GM12874 (cell line): ENCODE measurements around the gene MLLT3.

Experiments
- TF ChIP-seq, protein P1 (sequence below): IDR thresholded peaks from 2 replicates; pipeline ENCODE4 v1.5.1; 2011; ENCODE audit warnings: low read depth, mild to moderate bottlenecking, control low read depth, low read length, moderate library complexity; ENCODE audit not compliant: insufficient read depth

The MLLT3 gene

DNA sequence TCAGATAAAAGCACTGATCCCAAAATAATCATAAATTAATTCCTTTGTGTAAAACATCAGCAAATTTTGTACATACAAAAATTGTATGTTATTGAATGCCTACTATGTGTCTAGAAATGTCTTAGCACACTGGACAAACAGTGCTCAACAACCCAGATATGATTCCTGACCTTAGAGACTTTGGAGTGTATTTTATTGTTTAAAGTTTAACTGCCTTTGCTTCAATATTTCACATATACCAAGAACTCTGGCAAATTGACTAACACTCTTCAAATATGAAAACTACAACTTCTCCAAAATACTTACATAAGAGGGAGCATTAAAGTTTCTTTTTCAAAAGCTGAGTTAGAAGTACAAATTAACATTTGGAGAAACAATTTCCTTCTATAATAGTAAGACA lies 231.9 kb downstream of the MLLT3 start:
- TF ChIP-seq, protein P1, sequence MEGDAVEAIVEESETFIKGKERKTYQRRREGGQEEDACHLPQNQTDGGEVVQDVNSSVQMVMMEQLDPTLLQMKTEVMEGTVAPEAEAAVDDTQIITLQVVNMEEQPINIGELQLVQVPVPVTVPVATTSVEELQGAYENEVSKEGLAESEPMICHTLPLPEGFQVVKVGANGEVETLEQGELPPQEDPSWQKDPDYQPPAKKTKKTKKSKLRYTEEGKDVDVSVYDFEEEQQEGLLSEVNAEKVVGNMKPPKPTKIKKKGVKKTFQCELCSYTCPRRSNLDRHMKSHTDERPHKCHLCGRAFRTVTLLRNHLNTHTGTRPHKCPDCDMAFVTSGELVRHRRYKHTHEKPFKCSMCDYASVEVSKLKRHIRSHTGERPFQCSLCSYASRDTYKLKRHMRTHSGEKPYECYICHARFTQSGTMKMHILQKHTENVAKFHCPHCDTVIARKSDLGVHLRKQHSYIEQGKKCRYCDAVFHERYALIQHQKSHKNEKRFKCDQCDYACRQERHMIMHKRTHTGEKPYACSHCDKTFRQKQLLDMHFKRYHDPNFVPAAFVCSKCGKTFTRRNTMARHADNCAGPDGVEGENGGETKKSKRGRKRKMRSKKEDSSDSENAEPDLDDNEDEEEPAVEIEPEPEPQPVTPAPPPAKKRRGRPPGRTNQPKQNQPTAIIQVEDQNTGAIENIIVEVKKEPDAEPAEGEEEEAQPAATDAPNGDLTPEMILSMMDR, result no peak

DNA sequence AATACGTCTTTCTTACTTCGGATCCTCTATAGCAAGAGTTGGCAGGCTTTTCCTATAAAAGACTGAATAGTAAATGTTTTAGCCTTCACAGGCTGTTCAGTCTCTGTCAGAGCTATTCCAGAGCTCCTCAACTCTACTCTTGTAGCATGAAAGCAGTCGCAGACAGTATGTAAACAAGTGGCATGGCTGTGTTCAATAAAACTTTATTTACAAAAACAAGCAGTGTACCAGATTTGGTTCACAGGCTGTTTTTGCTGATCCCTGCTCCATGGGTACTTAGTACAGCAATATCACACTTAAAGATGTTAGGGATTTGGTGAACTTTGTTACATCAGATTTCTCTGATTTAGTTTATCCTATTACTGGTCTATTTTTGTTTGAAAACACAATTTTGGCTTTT lies 235.2 kb downstream of the MLLT3 start:
- TF ChIP-seq, protein P1, result no peak

DNA sequence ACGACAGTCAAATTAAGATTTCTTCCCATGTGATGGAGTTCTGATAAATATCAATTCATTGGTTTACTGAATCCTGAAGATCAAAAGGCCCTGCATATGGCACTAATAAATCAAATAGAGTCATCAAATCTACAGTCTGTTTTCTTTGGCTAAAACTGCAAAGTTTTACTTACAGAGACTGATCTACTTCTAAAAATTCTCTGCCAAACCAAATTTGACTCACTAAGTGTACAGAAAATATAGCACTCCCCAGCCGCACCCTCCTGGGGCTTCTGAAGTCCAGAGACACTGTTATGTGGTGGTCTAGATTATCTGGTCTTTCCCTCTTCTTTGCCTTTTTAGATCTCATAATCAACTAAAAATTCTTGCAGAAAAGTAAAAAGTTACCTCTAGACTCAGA lies 237.7 kb downstream of the MLLT3 start:
- TF ChIP-seq, protein P1, result no peak

DNA sequence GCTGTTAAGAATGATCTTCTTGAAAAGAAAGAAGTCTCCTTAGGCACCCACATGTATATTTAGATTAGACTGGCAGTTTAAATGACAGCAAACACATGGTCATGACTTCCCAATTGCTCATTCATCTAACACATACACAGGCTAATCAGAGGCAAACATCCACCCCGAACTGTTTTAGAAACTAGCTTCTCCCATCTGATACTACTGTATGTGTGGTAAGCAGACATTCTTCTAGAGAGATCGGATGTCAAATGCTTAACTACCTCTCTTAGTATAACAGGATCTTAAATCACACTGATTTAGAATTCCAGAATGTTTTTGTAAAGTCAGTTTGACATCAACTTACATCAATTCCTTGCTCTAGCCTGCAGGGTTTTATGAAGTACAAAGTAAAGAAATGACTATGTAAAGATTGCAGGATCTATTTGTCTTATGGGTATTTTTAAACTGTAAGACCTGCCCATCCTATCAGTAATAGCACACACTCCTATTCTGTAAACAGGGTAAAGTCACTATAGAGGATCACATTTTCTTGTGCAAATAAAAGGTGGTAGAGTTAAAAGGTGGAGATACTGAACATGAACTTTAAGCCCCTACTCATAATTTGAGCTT lies 239.7 kb downstream of the MLLT3 start:
- TF ChIP-seq, protein P1, result no peak

DNA sequence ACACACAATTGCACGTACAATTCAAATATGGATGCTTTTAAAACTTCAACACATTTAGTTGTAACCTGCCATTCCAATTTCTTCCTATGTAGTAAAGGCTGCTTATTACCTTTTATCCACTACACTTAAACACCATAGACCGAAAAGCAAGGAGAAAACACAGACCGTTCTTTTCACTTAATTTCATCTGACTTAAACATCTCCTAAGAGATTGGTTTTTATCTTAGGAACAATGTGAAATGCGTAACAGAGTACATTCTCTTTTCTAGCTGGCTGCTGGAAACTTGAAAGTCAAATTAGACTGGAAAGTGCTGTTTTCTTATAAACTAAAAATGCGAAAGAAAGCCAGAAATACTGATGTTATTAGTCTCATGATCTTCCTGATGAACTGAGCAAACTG lies 241.8 kb downstream of the MLLT3 start:
- TF ChIP-seq, protein P1, result no peak

DNA sequence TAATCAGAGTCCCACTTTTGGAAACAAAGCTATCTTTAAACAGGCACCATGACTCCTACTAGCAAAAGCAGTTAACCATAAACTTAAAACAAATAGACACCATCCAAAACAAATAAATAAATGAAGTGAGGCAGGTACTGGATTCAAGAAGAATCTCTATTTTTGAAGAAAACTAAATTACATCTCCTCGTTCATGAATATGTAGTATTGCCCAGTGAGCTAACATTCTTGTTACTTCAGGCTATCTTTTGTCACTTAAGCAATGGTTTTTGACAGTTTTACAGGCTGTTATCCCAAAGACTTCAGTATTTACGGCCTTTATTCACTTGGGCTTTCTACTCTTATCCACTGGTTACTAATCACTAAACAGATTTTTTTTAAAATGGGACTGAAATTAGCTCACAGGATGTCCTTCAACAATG lies 242.5 kb downstream of the MLLT3 start:
- TF ChIP-seq, protein P1, result no peak

DNA sequence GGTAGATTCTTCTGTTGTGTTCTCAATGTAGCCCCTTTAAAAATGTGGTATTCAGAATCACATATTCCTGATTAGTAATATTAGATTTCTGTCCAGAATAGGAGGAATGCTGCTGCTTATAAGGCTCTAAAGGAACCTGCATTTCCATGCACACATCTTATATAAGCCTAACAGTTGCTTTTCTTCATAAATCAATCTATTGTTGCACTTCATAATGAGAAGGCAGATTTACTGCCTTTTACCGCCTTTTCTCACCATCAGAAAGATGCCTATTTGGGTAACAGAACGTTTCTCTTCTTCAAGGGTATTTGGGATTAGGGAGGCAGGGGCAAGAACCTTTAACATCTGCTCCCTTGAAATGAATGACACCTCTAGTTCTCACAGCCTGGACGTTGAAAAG lies 243.4 kb downstream of the MLLT3 start:
- TF ChIP-seq, protein P1, result no peak

DNA sequence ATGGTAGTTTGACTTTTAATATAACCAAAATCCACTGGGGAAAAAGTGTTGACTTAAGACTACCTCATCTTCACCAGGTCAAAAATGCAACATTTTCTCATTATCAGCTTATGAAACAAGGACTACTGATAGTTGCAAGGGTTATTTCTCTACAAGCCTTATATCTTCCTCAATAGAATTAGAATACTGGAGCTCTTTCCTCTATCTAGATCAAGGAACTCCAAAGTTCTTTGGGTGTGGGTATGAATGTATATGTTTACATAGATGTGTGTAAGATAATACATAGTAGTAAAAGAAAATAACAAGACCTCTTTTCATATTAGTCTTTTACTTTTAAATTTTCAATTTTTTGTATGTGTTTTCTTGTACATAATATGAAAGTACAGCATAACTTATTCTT lies 244.5 kb downstream of the MLLT3 start:
- TF ChIP-seq, protein P1, result no peak
